Liver (tissue), 9 donors: Measurements from ENCODE around the gene PRDM1. TPM values are rescaled to one million over a fixed set of nuclear protein-coding genes. Genes with fewer than 3 reads are reported as not detected.

Source experiments
- DNase-seq: peaks from one replicate; pipeline ENCODE4 v3.0.0-alpha.2; 2017; ENCODE audit warnings: low spot score
- H3K27ac ChIP-seq, 2 donors: one replicate each; pipeline ENCODE4 v1.7.0; 2013; ENCODE audit warnings: inconsistent platforms in 2 of 2, low read length in 2 of 2, control low read depth in 1 of 2, low read depth in 1 of 2, mild to moderate bottlenecking in 1 of 2
- H3K27me3 ChIP-seq, 4 donors: one replicate each; pipeline versions ENCODE4 v1.6.1 to v1.7.0; 2013; ENCODE audit warnings: low read length in 3 of 4, inconsistent platforms in 1 of 4, mild to moderate bottlenecking in 1 of 4, moderate library complexity in 1 of 4; ENCODE audit not compliant: control insufficient read depth in 4 of 4, insufficient read depth in 4 of 4
- H3K36me3 ChIP-seq, 4 donors: one replicate each; pipeline versions ENCODE4 v1.6.1 to v1.7.0; 2013; ENCODE audit warnings: low read length in 3 of 4, mild to moderate bottlenecking in 3 of 4, low read depth in 1 of 4, moderate library complexity in 1 of 4; ENCODE audit not compliant: control insufficient read depth in 4 of 4, insufficient read depth in 3 of 4
- H3K4me1 ChIP-seq, 4 donors: one replicate each; pipeline versions ENCODE4 v1.6.1 to v1.7.0; 2013; ENCODE audit warnings: low read length in 3 of 4, mild to moderate bottlenecking in 3 of 4, moderate library complexity in 1 of 4; ENCODE audit not compliant: control insufficient read depth in 4 of 4, insufficient read depth in 4 of 4
- H3K4me3 ChIP-seq, 3 donors: one replicate each; pipeline versions ENCODE4 v1.6.1 to v1.7.0; 2013; ENCODE audit warnings: low read length in 3 of 3, control low read depth in 1 of 3, low read depth in 1 of 3, mild to moderate bottlenecking in 1 of 3
- H3K9ac ChIP-seq, 2 donors: one replicate each; pipeline ENCODE4 v1.7.0; 2013; ENCODE audit warnings: low read length in 2 of 2, mild to moderate bottlenecking in 2 of 2, moderate library complexity in 2 of 2, control low read depth in 1 of 2, low read depth in 1 of 2
- H3K9me3 ChIP-seq, 4 donors: one replicate each; pipeline versions ENCODE4 v1.6.1 to v1.7.0; 2013; ENCODE audit warnings: low read length in 3 of 4; ENCODE audit not compliant: control insufficient read depth in 4 of 4
- ATF3 ChIP-seq: IDR thresholded peaks from 2 replicates; pipeline ENCODE4 v1.6.1; 2016; ENCODE audit warnings: antibody characterized with exemption
- CTCF ChIP-seq: fragments of 150-350 bp; IDR thresholded peaks from 2 replicates; pipeline ENCODE4 v1.5.1; 2017; ENCODE audit warnings: improper control_type of control experiment, low read depth, low read length; ENCODE audit not compliant: missing input control
- EGR1 ChIP-seq, 2 donors: IDR thresholded peaks; 2 replicates each; pipeline ENCODE4 v1.6.1; 2016 to 2018; ENCODE audit warnings: antibody characterized with exemption in 2 of 2, low read depth in 2 of 2
- FOXA1 ChIP-seq: IDR thresholded peaks from 2 replicates; pipeline ENCODE4 v1.6.1; 2016; ENCODE audit warnings: antibody characterized with exemption
- FOXA2 ChIP-seq: IDR thresholded peaks from 2 replicates; pipeline ENCODE4 v1.6.1; 2016; ENCODE audit warnings: antibody characterized with exemption
- GABPA ChIP-seq, 2 donors: IDR thresholded peaks in 1 of 2; conservative IDR thresholded peaks in 1 of 2; 2 replicates each; pipeline ENCODE4 v1.6.1; 2016; ENCODE audit warnings: antibody characterized with exemption in 2 of 2, mild to moderate bottlenecking in 1 of 2, moderate library complexity in 1 of 2
- HNF4A ChIP-seq, 2 donors: conservative IDR thresholded peaks; 2 replicates each; pipeline ENCODE4 v1.6.1; 2016; ENCODE audit warnings: antibody characterized with exemption in 2 of 2, mild to moderate bottlenecking in 2 of 2
- HNF4G ChIP-seq: IDR thresholded peaks from 2 replicates; pipeline ENCODE4 v1.6.1; 2016; ENCODE audit warnings: antibody characterized with exemption
- JUND ChIP-seq, 2 donors: IDR thresholded peaks; 2 replicates each; pipeline ENCODE4 v1.6.1; 2016; ENCODE audit warnings: antibody characterized with exemption in 2 of 2
- MAX ChIP-seq: IDR thresholded peaks from 2 replicates; pipeline ENCODE4 v1.6.1; 2016; ENCODE audit warnings: antibody characterized with exemption
- NR2F2 ChIP-seq: IDR thresholded peaks from 2 replicates; pipeline ENCODE4 v1.6.1; 2016; ENCODE audit warnings: antibody characterized with exemption
- RAD21 ChIP-seq, 2 donors: IDR thresholded peaks; 2 replicates each; pipeline ENCODE4 v1.6.1; 2016; ENCODE audit warnings: antibody characterized with exemption in 2 of 2, mild to moderate bottlenecking in 2 of 2
- REST ChIP-seq: IDR thresholded peaks from 2 replicates; pipeline ENCODE4 v1.6.1; 2016; ENCODE audit warnings: antibody characterized with exemption, mild to moderate bottlenecking
- RXRA ChIP-seq, 2 donors: IDR thresholded peaks; 2 replicates each; pipeline ENCODE4 v1.6.1; 2017 to 2018; ENCODE audit warnings: antibody characterized with exemption in 2 of 2, mild to moderate bottlenecking in 1 of 2
- TAF1 ChIP-seq: conservative IDR thresholded peaks from 2 replicates; pipeline ENCODE4 v1.6.1; 2016; ENCODE audit warnings: antibody characterized with exemption, mild to moderate bottlenecking
- WGBS: extraction: QIAGEN DNeasy Blood & Tissue Kit; methylation state at CpG from one replicate; pipeline ENCODE4 v1.1.7; 2013; 5-methylcytosine and 5-hydroxymethylcytosine counted together
- polyA plus RNA-seq, 2 donors: library from polyadenylated mRNA; stranded (reverse) in 1 of 2; unstranded in 1 of 2; fragments of 200-250 nt in 1 of 2; fragments of >200 nt in 1 of 2; fragmentation: Nextera tagmentation in 1 of 2; extraction: Ambion mirVana in 1 of 2; gene quantifications; one replicate each; pipeline versions ENCODE4 v1.2.1 to v1.2.3, GENCODE V29; 2013 to 2015
- total RNA-seq, 2 donors: library from RNA; depleted of rRNA; stranded (reverse); fragments of >200 nt; gene quantifications; one replicate each; pipeline ENCODE4 v1.2.3, GENCODE V29; 2014
- donor health status: healthy.
- donor health status: healthy.
- donor health status: healthy.
- donor health status: healthy.
- donor health status: healthy.

The PRDM1 gene
- total and polyA plus RNA-seq, 4 donors, result 0.37 to 2.8 (median 0.65) TPM

- no peak for TF ChIP-seq ATF3
These were observed 30.1 kb downstream of the PRDM1 start (continued) for GRCh38 chr6:106116125-106116832.

- H3K36me3 ChIP-seq, result no peaks in the 10 kb centered on the region
- no peak overlapping the region for H3K27ac ChIP-seq
- H3K4me1 ChIP-seq, result no peaks in the 10 kb centered on the region
- no peak overlapping the region for H3K4me3 ChIP-seq
- 62% methylated on average over 6 of the region's 6 CpGs for WGBS
- TF ChIP-seq CTCF, result no peak
- TF ChIP-seq EGR1 (IDR thresholded peaks at IDR 0.05; ENCODE audit: low read depth in 2 of 2), result no peak
- no peak for TF ChIP-seq RAD21 (IDR thresholded peaks at IDR 0.05)
- no peak for TF ChIP-seq NR2F2
- TF ChIP-seq RXRA (IDR thresholded peaks at IDR 0.05), result no peak
- TF ChIP-seq HNF4G, result no peak
- no peak for TF ChIP-seq HNF4A (conservative IDR thresholded peaks at IDR 0.05)
- no peak for TF ChIP-seq MAX
- no peak for DNase-seq
- no peaks in the 10 kb centered on the region for H3K9me3 ChIP-seq
- no peak overlapping the region for H3K9ac ChIP-seq
- no peaks in the 10 kb centered on the region for H3K27me3 ChIP-seq
These were observed 31.4 kb downstream of the PRDM1 start for GRCh38 chr6:106117579-106117978.

GRCh38 chr6:106118835-106119431 is 32.8 kb downstream of the PRDM1 start:
- no peak overlapping the region for H3K27ac ChIP-seq
- H3K36me3 ChIP-seq, result no peaks in the 10 kb centered on the region
- no peaks in the 10 kb centered on the region for H3K9me3 ChIP-seq
- H3K9ac ChIP-seq, result no peak overlapping the region
- no peak for TF ChIP-seq RXRA (IDR thresholded peaks at IDR 0.05)
- no peak for TF ChIP-seq JUND (IDR thresholded peaks at IDR 0.05)
- no peak for TF ChIP-seq FOXA2
- TF ChIP-seq EGR1 (IDR thresholded peaks at IDR 0.05; ENCODE audit: low read depth in 2 of 2), result no peak
- no peak for TF ChIP-seq TAF1
- TF ChIP-seq ATF3, result no peak
- TF ChIP-seq HNF4G, result no peak
- no peak for TF ChIP-seq GABPA (IDR thresholded peaks at IDR 0.05 in 1 of 2, conservative IDR thresholded peaks at IDR 0.05 in 1 of 2)
- TF ChIP-seq CTCF, result no peak
- TF ChIP-seq MAX, result no peak
- no peak for TF ChIP-seq NR2F2
- TF ChIP-seq HNF4A (conservative IDR thresholded peaks at IDR 0.05), result no peak
- TF ChIP-seq FOXA1, result no peak
- no peak for TF ChIP-seq REST
- H3K4me1 ChIP-seq, result no peaks in the 10 kb centered on the region
- no peaks in the 10 kb centered on the region for H3K27me3 ChIP-seq
- DNase-seq, result no peak
- 82% methylated on average over 3 of the region's 3 CpGs for WGBS
- H3K4me3 ChIP-seq, result no peak overlapping the region
